HEK293 (cell line): ENCODE measurements around the gene RPS14.

Source experiments
- ZNF24 ChIP-seq: fragments of 450-650 bp; formaldehyde crosslinking; IDR thresholded peaks from 2 replicates; pipeline ENCODE4 v1.5.1; 2016; ENCODE audit warnings: missing biosample characterization, missing genetic modification characterization
- ZNF311 ChIP-seq: fragments of 450-650 bp; formaldehyde crosslinking; IDR thresholded peaks from 2 replicates; pipeline ENCODE4 v1.5.1; 2017; ENCODE audit warnings: missing biosample characterization, missing genetic modification characterization, borderline replicate concordance

GRCh38 chr5:150444770-150445169 lies 4.8 kb downstream of the RPS14 start:
- TF ChIP-seq ZNF24 (tag by site-specific recombination) = no peak
- no peak for TF ChIP-seq ZNF311 (tag by site-specific recombination)
